Suprapubic skin (tissue), 4 donors: ENCODE data around the gene XIRP1.

Source experiments
- CTCF ChIP-seq, 2 donors: fragments of 200-600 bp in 1 of 2; fragments of 450-650 bp in 1 of 2; sonication (generic) in 1 of 2; IDR thresholded peaks; one replicate each; pipeline ENCODE4 v1.5.1; 2016 to 2019; ENCODE audit warnings: antibody characterized with exemption in 2 of 2, mild to moderate bottlenecking in 1 of 2, moderate library complexity in 1 of 2
- EP300 ChIP-seq: sonication (generic); formaldehyde crosslinking; IDR thresholded peaks from one replicate; pipeline ENCODE4 v1.6.1; 2017; ENCODE audit warnings: antibody characterized with exemption
- POLR2A ChIP-seq, 2 donors: fragments of 450-650 bp; IDR thresholded peaks; one replicate each; pipeline ENCODE4 v1.6.1; 2017; ENCODE audit warnings: antibody characterized with exemption in 2 of 2, mild to moderate bottlenecking in 2 of 2, moderate library complexity in 2 of 2
- POLR2AphosphoS5 ChIP-seq, 3 donors: sonication (generic); formaldehyde crosslinking; IDR thresholded peaks; one replicate each; pipeline ENCODE4 v1.6.1; 2017; ENCODE audit warnings: antibody characterized with exemption in 3 of 3

GRCh38 chr3:39196034-39196433 is 3.6 kb upstream of the XIRP1 start:
- TF ChIP-seq CTCF (IDR thresholded peaks at IDR 0.05), result no peak
- TF ChIP-seq POLR2A (IDR thresholded peaks at IDR 0.05), result no peak
- TF ChIP-seq POLR2AphosphoS5 (IDR thresholded peaks at IDR 0.05), result no peak
- TF ChIP-seq EP300, result no peak
